CD4-positive, alpha-beta T cell treated with Interleukin-4 for 4 hours (primary cell): ENCODE results near the gene MAK.

Experiments
- DNase-seq: peaks from one replicate; pipeline ENCODE4 v3.0.0-alpha.2; 2020

MAK gene

DNA sequence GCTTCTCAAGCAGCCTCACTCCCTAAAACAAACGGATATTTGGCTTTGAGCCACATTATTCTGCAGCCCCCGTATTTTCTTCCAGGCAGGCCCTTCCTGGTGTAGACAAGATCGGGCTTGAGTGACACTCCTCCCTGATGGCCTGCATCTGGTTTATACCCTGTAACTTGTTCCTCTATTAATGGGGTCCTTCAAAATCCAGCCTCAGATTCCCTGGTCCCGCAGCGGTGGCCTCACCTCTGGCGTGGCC is 115.8 kb downstream of the MAK start:
- DNase-seq, result no peak

DNA sequence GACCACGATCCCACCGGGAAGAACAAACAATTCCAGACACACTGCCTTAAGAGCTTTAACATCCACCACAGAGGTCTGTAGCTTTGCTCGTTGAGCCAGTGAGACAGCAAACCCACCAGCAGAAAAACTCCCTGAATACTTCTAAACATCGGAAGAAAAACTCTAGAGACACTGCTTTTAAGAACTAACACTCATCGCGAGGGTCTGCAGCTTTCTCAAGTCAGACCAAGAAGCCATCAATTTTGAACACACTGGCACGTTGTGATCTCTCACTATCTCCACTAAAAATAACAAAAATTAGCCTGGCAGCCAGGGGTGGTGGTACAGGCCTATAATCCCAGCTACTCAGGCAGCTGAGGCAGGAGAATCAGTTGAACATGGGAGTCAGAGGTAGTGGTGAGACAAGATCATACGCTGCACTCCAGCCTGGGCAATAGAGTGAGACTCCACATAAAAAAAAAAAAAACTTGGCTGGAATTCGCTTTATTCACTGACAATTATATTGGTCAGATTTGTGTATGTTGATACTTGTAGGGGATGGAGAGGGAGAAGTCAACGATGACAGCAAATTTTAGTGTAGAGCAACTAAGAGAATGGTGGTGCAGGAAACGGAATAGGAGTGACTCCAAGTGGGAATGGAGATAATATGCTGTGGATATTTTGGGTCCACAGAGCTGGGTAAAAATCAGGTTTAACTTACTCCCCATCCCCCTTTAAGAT is 116.3 kb downstream of the MAK start:
- DNase-seq, result no peak

DNA sequence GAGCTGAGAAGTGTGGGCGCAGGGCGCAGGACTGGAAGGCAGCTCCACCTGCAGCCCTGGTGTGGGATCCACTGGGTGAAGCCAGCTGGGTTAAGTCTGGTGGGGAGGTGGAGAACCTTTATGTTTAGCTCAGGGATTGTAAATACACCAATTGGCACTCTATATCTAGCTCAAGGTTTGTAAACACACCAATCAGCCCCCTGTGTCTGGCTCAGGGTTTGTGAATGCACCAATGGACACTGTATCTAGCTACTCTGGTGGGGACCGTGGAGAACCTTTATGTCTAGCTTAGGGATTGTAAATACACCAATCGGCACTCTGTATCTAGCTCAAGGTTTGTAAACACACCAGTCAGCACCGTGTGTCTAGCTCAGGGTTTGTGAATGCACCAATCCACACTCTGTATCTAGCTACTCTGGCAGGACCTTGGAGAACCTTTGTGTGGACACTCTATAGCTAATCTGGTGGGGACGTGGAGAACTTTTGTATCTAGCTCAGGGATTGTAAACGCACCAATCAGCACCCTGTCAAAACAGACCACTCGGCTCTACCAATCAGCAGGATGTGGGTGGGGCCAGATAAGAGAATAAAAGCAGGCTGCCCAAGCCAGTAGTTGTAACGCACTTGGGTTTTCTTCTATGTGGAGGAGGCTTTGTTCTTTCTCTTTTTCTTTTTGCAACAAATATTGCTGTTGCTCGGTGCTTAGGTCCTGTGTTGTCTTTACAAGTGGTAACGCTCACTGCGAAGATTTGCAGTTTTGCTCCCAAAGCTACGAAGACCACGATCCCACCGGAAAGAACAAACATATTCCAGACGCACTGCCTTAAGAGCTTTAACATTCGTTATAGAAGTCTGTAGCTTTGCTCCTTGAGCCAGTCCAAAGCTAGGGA is 117.1 kb downstream of the MAK start:
- DNase-seq, result peak; percentile 22

DNA sequence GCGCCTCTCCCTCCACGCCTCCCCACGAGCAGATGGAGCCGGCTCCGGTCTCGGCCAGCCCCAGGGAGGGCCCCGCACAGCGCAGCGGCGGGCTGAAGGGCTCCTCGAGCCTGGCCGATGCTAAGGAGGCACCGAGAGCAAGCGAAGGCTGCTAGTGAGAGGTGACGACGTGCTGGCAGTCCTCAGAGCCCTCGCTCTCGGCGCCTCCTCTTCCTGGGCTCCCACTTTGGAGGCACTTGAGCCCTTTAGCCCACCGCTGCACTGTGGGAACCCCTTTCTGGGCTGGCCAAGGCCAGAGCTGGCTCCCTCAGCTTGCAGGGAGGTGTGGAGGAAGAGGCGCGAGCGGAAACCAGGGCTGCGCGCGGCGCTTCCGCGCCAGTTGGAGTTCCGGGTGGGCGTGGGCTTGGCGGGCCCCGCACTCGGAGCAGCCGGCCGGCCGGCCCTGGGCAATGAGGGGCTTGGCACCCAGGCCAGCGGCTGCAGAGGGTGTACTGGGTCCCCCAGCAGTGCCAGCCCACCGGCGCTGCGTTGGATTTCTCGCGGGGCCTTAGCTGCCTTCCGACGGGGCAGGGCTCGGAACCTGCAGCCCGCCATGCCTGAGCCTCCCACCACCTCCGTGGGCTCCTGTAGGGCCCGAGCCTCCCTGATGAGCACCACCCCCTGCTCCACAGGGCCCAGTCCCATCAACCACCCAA is 117.9 kb downstream of the MAK start:
- DNase-seq, result peak; percentile 53

DNA sequence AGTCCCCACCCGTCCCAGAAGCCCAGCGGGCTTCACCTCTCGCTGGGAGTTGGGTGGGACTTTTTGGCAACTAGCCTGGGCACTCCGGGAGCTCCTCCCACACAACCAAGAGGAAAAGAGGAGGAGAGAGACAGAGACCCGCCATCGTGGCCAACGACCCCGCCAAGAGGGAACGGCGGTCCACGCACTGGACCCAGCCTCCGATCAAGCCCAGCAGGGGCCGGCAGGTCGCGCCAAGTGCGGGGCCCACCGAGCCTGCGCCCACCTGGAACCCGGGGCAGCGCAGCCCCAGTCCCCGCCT is 118.4 kb downstream of the MAK start:
- DNase-seq, result no peak

DNA sequence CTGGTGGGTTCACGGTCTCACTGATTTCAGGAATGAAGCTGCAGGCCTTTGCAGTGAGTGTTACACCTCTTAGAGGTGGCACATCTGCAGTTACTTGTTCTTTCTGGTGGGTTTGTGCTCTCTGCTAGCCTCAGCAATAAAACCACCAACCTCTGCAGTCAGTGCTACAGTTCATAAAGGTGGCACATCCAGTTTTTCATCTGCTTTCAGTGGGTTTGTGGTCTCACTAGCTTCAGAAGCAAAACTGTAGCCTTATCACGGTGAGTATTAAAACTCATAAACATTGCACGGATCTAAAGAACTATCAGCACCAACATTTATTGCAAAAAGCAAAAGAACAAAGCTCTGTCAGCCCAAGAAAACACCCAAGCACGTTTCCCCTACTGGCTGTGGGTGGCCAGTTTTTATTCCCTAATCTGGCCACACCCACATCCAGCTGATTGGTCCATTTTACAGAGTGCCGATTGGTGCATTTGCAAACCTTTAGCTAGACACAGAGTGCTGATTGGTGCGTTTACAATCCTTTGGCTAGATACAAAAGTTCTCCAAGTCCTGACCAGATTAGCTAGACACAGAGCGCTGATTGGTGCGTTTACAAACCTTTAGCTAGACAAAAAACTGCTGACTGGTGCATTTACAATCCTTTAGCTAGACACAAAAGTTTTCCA is 118.9 kb downstream of the MAK start:
- DNase-seq, result peak; percentile 40

DNA sequence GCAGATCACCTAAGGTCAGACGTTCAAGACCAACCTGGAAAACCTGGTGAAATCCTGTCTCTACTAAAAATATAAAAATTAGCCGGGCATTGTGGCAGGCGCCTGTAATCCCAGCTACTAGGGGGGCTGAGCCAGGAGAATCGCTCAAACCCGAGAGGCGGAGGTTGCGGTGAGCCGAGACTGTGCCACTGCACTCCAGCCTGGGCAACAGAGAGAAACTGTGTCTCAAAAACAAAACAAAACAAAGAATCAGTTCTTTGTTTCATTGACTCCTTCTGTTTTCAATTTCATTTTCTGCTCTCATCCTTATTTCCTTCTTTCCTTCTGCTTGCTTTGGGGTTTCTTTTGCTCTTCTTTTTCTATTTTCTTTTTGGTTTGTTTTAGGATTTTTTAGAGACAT is 124.4 kb downstream of the MAK start:
- DNase-seq, result no peak
